GM18909 (cell line): ENCODE results near the gene RPRD1B.
"Not testable (repeated sequence)": the region's sequence is repeated elsewhere in the genome, so short reads cannot be mapped to it uniquely, and the experiment has no call there.

Experiments used
- ATAC-seq: cut with Tn5 transposase; IDR thresholded peaks from one replicate; pipeline ENCODE4 v1.9.1; 2021; ENCODE audit warnings: mild to moderate bottlenecking; ENCODE audit not compliant: unreplicated experiment, poor library complexity

The RPRD1B gene

DNA sequence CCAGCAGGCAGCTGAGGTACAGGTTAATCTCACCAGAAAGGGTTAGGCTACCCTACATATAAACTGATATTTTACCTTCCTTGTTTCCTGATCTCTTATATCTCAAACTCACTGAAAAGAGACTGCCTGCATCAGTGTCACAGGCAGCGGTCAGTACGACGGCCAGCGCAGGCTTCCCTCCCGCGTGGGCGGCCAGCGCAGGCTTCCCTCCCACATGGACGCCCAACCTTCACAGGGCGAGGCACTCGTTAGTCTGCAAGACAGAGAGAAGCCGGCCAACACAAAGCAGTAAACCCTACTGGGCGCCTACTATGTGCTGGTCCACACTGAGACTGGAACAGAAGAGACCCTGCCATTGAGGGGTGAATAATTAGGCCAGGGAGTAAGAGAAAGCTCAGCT lies 33.3 kb upstream of the RPRD1B start:
- ATAC-seq = no peak

DNA sequence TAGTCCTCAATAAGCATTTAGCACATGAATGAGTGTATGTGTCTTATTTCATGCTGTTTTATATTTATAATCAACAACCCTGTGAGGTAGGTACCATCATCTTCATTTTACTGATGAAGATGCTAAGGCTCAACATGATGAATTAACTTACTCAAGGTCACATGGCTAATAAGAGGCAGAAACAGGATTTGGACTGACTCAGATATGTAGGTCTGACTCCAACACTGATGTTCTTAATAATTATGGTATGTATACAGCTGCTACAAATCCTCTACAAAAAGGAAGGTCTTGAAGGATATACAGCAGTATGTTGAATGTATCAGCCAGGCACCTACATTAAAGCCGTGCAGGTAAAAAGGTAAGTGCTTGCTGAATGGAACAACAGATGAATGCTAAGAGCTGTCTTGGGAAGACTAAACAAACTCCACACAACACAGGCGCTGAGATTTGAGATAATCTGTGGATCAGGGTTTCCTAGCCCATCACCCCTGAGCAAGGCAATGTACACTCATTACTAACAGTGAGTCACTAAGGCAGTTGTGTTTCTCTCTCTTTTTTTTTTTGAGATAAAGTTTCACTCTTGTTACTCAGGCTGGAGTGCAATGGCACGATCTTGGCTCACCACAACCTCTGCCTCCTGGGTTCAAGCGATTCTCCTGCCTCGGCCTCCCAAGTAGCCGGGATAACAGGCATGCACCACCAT lies 32.2 kb upstream of the RPRD1B start:
- ATAC-seq = no peak

DNA sequence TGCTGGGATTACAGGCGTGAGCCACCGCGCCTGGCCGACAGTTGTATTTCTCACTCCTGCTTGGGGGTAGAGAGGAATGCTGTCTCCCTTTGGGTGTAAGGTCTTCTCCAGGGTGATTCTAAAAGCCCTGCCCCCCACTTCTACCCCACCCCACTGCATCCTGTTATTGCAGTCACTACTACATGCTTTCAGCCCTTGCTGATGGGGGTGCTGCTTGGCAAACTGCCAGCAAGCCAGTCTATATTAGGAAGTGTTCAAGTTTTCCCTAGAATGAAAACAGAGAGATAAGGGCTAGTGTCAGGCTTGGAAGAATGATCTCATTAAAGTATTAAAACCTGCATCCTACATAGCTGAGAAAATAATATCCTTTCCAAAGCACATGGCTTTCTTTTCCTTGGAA lies 31.6 kb upstream of the RPRD1B start:
- no peak for ATAC-seq

DNA sequence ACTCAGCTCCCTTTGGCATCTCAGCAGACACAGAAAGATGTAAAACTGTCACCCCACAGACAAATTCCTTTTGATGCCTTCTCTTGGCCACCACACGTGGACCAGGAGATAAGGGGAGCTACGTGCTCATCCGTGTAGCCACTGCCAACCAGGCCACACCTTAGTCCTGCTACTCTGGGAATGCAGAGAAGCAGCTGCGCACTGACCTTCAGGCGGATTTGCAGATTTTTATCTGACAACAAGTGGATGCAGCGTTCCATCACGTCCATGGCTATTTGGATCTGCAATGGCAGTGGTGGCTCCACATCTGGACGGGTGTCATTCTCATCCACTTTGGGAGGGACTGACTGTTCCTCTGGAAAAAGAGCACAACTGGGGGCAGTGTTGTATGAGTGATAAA lies 31.1 kb upstream of the RPRD1B start:
- no peak for ATAC-seq

DNA sequence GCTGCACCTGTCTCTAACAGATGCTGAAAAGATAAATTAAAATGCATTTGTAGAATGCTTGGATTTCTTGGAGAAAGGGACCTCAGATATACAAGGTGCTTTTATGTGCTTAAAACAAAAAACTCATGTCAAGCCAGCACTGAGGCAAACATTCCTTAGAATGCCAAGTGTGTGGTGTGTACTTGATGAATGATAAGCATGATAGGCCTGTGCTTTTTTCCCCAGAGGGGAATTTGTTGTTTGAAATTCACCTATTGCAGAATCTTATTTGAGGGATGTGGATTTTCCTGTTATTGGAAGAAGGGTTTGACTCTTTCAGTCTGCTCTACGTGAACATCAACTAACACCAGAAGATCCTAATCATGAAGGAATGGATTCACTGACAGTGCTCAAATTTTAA lies 29.1 kb upstream of the RPRD1B start:
- no peak for ATAC-seq

- ATAC-seq = no peak
Measured at GRCh38 chr20:38005903-38006302, 27.6 kb upstream of the RPRD1B start.

DNA sequence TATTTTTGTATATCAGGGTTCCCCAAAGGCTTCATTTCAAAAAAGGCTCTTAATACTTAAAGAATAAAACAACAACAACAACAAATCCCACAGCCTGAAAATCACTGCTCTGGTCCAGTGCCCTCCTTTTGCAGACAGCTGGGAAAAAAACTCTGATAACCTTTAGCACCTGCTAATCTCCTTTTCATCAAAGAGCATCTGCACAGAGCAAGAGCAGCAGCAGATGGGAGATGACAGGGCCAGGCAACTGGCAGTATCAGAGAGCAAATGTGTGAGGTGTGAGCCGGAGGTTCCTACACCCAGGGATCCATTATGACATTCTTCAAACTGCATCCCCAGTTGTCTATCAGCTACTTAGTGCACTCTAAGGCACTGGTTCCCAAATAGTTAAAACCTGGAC lies 26.0 kb upstream of the RPRD1B start:
- no peak for ATAC-seq

GRCh38 chr20:38008233-38008944 lies 25.2 kb upstream of the RPRD1B start:
- ATAC-seq = no peak

DNA sequence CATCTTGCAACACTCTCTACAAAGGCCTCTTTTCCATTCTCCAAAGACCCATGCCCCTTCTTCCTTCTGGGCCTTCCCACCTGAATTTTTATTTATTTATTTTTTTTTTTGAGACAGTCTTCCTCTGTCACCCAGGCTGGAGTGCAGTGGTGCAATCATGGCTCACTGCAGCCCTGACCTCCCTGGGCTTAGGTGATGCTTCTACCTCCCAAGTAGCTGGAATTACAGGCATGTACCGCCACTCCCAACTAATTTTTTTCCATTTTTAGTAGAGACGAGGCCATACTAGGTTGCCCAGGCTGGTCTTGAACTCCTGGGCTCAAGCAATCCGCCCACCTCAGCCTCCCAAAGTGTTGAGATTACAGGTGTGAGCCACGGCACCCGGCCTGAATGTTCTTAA lies 24.1 kb upstream of the RPRD1B start:
- ATAC-seq = not testable (repeated sequence)

- no peak for ATAC-seq
Measured at GRCh38 chr20:38011696-38012095, 21.9 kb upstream of the RPRD1B start.

GRCh38 chr20:38012332-38012731 lies 21.2 kb upstream of the RPRD1B start:
- ATAC-seq = no peak

DNA sequence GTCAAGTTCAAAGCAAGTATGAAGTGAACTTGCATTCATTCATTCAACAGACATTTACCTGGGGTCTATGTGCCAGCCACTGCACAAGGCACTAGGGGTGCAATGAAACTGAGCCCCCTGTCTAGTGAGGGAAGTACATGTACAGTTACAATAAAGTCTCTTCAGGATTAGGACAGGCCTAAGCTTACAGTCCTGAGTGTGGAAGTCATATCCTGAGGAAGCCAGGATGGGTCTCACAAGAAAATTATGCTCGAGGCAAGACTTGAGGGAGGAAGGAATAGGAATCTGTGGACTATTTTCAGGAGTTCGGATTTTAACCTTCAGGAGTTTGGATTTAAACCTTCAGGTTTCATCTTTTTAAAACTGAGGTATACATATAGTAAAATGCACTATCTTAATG lies 19.7 kb upstream of the RPRD1B start:
- ATAC-seq = no peak

GRCh38 chr20:38017959-38018358 lies 15.6 kb upstream of the RPRD1B start:
- no peak for ATAC-seq

DNA sequence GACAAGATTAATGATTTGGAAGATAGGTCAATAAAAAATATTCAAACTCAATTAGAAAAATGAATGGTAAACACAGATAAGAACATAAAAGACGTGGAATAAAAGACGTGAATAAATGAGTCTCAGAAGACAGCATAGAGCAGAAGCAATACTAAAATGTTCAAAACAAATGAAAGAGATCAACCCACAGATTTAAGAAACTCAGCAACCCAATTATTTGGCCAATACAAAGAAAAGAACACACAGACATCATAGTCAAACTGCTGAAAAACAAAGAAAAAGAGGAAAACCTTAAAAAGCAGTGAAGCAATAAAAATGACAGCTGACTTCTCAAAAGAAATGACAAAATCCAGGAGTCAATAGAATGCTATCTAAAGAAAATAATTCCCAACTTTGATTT lies 15.2 kb upstream of the RPRD1B start:
- no peak for ATAC-seq

- ATAC-seq = no peak
Measured at GRCh38 chr20:38021087-38021772, 12.3 kb upstream of the RPRD1B start.

DNA sequence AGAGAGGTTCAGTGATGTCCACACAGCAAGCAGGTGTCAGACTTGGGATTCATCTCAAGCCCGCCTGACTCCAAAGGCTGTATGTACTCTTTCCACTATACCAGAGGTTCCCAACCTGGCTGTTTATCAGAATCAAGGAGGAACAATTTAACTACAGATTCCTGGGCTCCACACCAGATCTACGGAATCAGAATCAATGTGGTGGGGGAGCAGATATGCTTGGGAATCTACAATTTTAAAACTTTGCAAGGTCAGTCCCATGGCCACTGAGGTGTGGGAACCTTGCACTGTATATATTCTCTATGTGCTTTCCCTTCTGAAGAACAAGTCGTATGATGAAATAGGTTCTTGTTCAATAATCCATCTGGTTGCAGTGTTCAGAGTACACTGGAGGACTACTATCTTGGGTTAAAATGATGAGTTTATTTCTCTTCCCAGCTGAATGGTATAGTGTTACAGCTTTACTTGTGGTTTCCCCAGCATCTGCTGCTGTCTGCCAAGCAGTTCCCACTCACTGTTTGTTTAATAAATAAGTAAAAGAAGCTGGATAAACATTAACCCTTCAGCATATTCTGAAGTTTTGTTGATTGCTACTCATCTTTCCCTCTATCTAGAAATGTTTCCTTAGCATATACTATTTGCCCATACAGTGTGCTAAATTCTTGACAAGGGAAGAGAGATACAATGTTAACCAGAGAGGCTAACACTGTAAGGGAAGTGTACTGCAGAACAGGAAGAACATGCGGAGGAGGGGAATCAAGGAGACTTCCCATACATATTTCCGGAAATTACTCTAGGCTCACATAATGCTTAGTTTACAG lies 10.2 kb upstream of the RPRD1B start:
- ATAC-seq = no peak

DNA sequence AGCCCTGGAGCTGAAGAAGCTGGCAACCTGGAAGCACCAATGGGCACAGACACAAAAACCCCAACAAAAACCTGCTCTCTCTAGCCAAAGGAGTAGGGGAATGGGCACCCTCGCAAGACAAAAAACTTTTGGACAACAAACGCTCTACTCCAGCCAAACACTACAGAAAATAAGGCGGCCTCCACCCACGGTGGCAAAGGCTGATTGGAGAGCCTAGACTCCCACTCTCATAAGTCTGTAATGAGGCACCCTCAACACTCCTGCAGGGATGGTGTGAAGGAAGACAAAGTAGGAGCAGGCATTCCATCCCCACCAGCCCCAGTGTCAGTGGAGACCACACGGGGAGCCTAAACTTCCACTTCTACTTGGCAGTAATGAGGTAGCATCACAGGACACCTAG lies 9.1 kb upstream of the RPRD1B start:
- ATAC-seq = no peak

DNA sequence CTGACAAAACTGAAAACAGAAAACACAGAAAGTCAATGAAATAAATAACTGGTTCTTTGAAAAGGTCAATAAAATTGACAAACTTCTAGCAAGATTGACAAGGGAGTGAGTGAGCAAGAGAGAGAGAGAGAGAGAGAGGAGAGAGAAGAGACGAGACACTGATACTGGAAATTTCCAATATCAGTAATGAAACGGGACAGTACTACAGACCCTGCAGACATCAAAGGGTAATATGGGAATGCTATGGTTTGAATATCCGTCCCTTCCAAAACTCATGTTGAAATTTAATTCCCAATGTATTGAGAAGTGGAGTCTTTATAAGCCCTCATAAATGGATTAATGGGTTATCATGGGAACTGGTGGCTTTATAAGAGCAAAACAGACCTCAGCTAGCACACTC lies 4.1 kb upstream of the RPRD1B start:
- ATAC-seq = no peak

- no peak for ATAC-seq
Measured at GRCh38 chr20:38031957-38032356, 1.6 kb upstream of the RPRD1B start.

DNA sequence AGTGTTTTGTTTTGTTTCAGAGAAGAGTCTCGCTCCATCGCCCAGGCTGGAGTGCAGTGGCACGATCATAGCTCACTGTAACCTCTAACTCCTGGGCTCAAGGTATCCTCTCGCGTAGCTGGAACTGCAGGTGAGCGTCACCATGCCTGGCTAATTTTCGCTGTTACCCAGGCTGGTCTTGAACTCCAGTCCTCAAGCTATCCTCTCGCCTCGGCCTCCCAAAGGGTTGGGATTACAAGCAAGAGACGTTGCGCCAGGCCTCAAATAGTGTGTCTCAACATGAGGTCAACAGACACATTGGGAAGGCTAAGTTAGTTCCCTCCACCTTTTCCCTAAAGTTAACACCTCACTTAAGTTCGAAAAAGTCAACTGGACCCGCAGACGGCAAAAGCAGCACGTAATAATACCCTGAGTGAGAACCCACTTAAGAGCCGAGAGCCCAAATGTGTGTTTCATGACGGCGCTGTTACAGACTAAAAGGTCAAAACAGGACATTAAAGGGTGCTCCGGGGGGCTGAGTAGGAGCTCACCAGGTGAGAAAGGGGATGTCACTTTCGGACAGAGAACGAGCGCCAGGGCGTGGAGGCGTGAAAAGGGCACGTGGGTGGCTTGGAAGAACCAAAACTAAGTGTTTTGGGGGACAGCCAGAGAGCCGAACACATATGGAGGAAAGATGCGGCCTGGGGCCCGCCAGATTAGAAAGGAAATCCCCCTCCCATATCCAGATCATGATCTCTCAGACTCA lies 789 bp upstream of the RPRD1B start:
- ATAC-seq = peak; percentile 54
